ENCODE data around the gene NARS2. TPM values are rescaled to one million over a fixed set of nuclear protein-coding genes. Genes with fewer than 3 reads are reported as not detected.

NARS2 gene
- total RNA-seq, 1 donor from 2014 or later = 16.2 TPM

GRCh38 chr11:78420255-78420764 is 154.4 kb downstream of the NARS2 start:
- H3K27me3 Mint-ChIP-seq (ENCODE audit: unreplicated experiment) = peaks cover 17% of the 10 kb centered on the region
- TF ChIP-seq CTCF (IDR thresholded peaks at IDR 0.05; ENCODE audit: unreplicated experiment) = peak; percentile 59
- peaks cover 59% of the 10 kb centered on the region for H3K4me1 Mint-ChIP-seq (ENCODE audit: unreplicated experiment)
- peak overlapping the region; percentile 24 for H3K4me3 Mint-ChIP-seq (ENCODE audit: unreplicated experiment)
- H3K27ac Mint-ChIP-seq (ENCODE audit: unreplicated experiment) = no peak overlapping the region
- H3K9me3 Mint-ChIP-seq (ENCODE audit: unreplicated experiment) = no peaks in the 10 kb centered on the region
- peaks cover 5% of the 10 kb centered on the region for H3K36me3 Mint-ChIP-seq (ENCODE audit: low read depth, unreplicated experiment)
- DNase-seq (ENCODE audit: low spot score) = peak; percentile 64

DNA sequence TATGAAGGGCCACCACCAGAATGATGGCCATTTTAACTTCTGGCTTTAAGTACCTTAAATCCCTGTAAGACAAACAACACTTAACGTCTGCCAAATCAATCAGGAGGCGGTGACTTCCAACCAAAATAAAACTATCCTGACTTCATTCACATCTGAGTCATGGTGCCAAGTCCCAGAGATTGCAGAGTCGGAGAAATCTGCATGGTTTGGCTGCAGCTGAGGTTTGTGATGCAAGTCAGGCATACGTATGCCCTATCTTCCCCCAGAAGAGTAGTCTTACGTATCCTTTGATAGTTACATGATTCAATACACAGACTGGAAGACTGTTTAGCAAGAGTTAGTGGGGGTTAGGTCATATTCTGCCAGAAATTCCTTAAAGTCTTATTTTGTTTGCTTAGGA is 155.3 kb downstream of the NARS2 start:
- peaks cover 55% of the 10 kb centered on the region for H3K4me1 Mint-ChIP-seq (ENCODE audit: unreplicated experiment)
- peaks cover 5% of the 10 kb centered on the region for H3K36me3 Mint-ChIP-seq (ENCODE audit: low read depth, unreplicated experiment)
- DNase-seq (ENCODE audit: low spot score) = no peak
- H3K27ac Mint-ChIP-seq (ENCODE audit: unreplicated experiment) = no peak overlapping the region
- H3K4me3 Mint-ChIP-seq (ENCODE audit: unreplicated experiment) = peak overlapping the region; percentile 42
- peaks cover 17% of the 10 kb centered on the region for H3K27me3 Mint-ChIP-seq (ENCODE audit: unreplicated experiment)
- TF ChIP-seq CTCF (IDR thresholded peaks at IDR 0.05; ENCODE audit: unreplicated experiment) = no peak
- no peaks in the 10 kb centered on the region for H3K9me3 Mint-ChIP-seq (ENCODE audit: unreplicated experiment)

DNA sequence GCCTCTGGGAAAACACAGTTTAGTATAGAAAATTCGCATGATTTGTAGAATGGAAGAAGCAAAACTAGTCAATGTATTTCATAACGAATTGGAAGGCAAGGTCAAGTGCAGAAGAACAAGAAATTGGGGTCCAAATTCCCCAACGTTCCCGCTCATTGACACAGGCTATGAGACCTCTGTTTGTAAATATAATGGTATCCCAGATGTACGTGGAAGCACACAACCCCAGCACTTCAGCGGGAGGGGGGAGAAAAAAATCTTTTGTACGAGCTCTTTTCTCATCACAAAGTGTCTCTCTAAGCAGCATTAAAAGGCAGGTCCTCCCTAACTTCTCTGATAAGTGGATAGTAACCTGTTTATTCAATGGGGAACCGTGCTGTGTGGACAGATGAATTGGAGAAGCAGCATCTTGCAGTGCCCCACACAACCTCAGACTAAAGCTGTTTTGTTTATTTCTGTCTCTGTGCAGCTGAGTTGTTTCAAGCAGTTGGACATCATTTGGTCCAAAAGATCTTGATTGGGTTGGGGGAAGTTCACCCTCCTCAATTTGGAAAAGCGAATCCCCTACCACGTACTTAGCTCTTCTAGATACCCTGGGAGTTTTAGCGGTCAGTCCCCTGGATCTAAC is 156.0 kb downstream of the NARS2 start:
- Mint-ChIP-seq H3K36me3 (ENCODE audit: low read depth, unreplicated experiment) (peaks cover 5% of the 10 kb centered on the region), H3K4me3 (ENCODE audit: unreplicated experiment) (peak overlapping the region; percentile 91), H3K27me3 (ENCODE audit: unreplicated experiment) (peaks cover 17% of the 10 kb centered on the region), H3K27ac (ENCODE audit: unreplicated experiment) (peak overlapping the region; percentile 65), H3K9me3 (ENCODE audit: unreplicated experiment) (no peaks in the 10 kb centered on the region), H3K4me1 (ENCODE audit: unreplicated experiment) (peaks cover 51% of the 10 kb centered on the region)
- no peak for TF ChIP-seq CTCF (IDR thresholded peaks at IDR 0.05; ENCODE audit: unreplicated experiment)
- no peak for DNase-seq (ENCODE audit: low spot score)

GRCh38 chr11:78417888-78418583 is 156.6 kb downstream of the NARS2 start:
- peak overlapping the region; percentile 65 for H3K27ac Mint-ChIP-seq (ENCODE audit: unreplicated experiment)
- peaks cover 17% of the 10 kb centered on the region for H3K27me3 Mint-ChIP-seq (ENCODE audit: unreplicated experiment)

More at GRCh38 chr11:78417888-78418583, 156.6 kb downstream of the NARS2 start:
- Mint-ChIP-seq H3K4me3 (ENCODE audit: unreplicated experiment) (peak overlapping the region; percentile 91), H3K4me1 (ENCODE audit: unreplicated experiment) (peaks cover 53% of the 10 kb centered on the region), H3K36me3 (ENCODE audit: low read depth, unreplicated experiment) (peaks cover 5% of the 10 kb centered on the region), H3K9me3 (ENCODE audit: unreplicated experiment) (no peaks in the 10 kb centered on the region)
- peak; percentile 92 for DNase-seq (ENCODE audit: low spot score)
- TF ChIP-seq CTCF (IDR thresholded peaks at IDR 0.05; ENCODE audit: unreplicated experiment) = no peak

All from endothelial cell (in vitro differentiated cells).